WTC11 (cell line): ENCODE measurements around the gene TSPAN10. TPM values are rescaled to one million over a fixed set of nuclear protein-coding genes. Genes with fewer than 3 reads are reported as not detected.

Experiments used
- ATAC-seq: fragments of 200-7000 bp; cut with Tn5 transposase; 2 replicates; pipeline ENCODE4 v1.10.0; 2021; ENCODE audit warnings: mild to moderate bottlenecking, moderate library complexity
- CTCF ChIA-PET: fragments of 300-600 bp; sonication (Branson Sonifier 250); formaldehyde crosslinking; loops from one replicate; lab custom pipeline; 2021; ENCODE audit warnings: antibody characterized with exemption; lab: Charles Lee
- POLR2A ChIA-PET: fragments of 350-600 bp; sonication (Branson Sonifier 250); formaldehyde crosslinking; loops from one replicate; lab custom pipeline; 2021; ENCODE audit warnings: antibody characterized with exemption; lab: Charles Lee
- DNase-seq: peaks from one replicate; pipeline ENCODE4 v3.0.0; 2021; ENCODE audit warnings: low spot score
- H3K27ac Mint-ChIP-seq: 2 replicates; pipeline ENCODE4 v1.8.0; 2021; ENCODE audit warnings: mixed read lengths
- H3K27me3 Mint-ChIP-seq: 2 replicates; pipeline ENCODE4 v1.8.0; 2021; ENCODE audit warnings: low read depth, mild to moderate bottlenecking, moderate library complexity, mixed read lengths
- H3K36me3 Mint-ChIP-seq: 2 replicates; pipeline ENCODE4 v1.8.0; 2021; ENCODE audit warnings: mixed read lengths
- H3K4me1 Mint-ChIP-seq: 2 replicates; pipeline ENCODE4 v1.8.0; 2022; ENCODE audit warnings: mixed read lengths
- H3K4me3 Mint-ChIP-seq: 2 replicates; pipeline ENCODE4 v1.8.0; 2021; ENCODE audit warnings: mild to moderate bottlenecking, moderate library complexity, mixed read lengths
- H3K9me3 Mint-ChIP-seq: 2 replicates; pipeline ENCODE4 v1.8.0; 2021; ENCODE audit warnings: mixed read lengths
- ATF1 ChIP-seq: sonication (generic); formaldehyde crosslinking; IDR thresholded peaks from 2 replicates; pipeline ENCODE4 v1.8.1; 2023; ENCODE audit warnings: mild to moderate bottlenecking, moderate library complexity, missing genetic modification reagents
- NR2C2 ChIP-seq: sonication (generic); formaldehyde crosslinking; IDR thresholded peaks from 2 replicates; pipeline ENCODE4 v1.8.0; 2022; ENCODE audit warnings: mild to moderate bottlenecking, missing genetic modification reagents
- NR3C1 ChIP-seq: sonication (generic); formaldehyde crosslinking; conservative IDR thresholded peaks from 2 replicates; pipeline ENCODE4 v1.8.1; 2023; ENCODE audit warnings: low read depth, mild to moderate bottlenecking, missing genetic modification reagents
- OVOL2 ChIP-seq: fragments of 250-450 bp; sonication (Bioruptor Pico); IDR thresholded peaks from 2 replicates; pipeline ENCODE4 v1.9.0; 2021; ENCODE audit warnings: mild to moderate bottlenecking, borderline replicate concordance
- SMAD3 ChIP-seq: sonication (generic); formaldehyde crosslinking; IDR thresholded peaks from 2 replicates; pipeline ENCODE4 v1.8.0; 2022; ENCODE audit warnings: missing genetic modification reagents, mild to moderate bottlenecking, borderline replicate concordance
- SP1 ChIP-seq: sonication (generic); formaldehyde crosslinking; conservative IDR thresholded peaks from 2 replicates; pipeline ENCODE4 v1.8.1; 2022; ENCODE audit warnings: missing genetic modification reagents
- TP53 ChIP-seq: sonication (generic); formaldehyde crosslinking; IDR thresholded peaks from 2 replicates; pipeline ENCODE4 v1.8.1; 2023; ENCODE audit warnings: mild to moderate bottlenecking, missing genetic modification reagents
- ZNF121 ChIP-seq: sonication (generic); formaldehyde crosslinking; IDR thresholded peaks from 2 replicates; pipeline ENCODE4 v1.8.0; 2023; ENCODE audit warnings: missing genetic modification reagents
- total RNA-seq: library from RNA; stranded (reverse); gene quantifications from 3 replicates; pipeline ENCODE4 v1.2.3, GENCODE V29; 2021
- TF ChIP-seq, protein P1 (sequence below): sonication (generic); formaldehyde crosslinking; IDR thresholded peaks from 2 replicates; pipeline ENCODE4 v1.8.1; 2022; ENCODE audit warnings: missing genetic modification reagents, borderline replicate concordance
- TF ChIP-seq, protein P2 (sequence below): sonication (generic); formaldehyde crosslinking; IDR thresholded peaks from 2 replicates; pipeline ENCODE4 v1.8.1; 2022; ENCODE audit warnings: low read depth, mild to moderate bottlenecking, moderate library complexity, missing genetic modification reagents, borderline replicate concordance
- TF ChIP-seq, protein P3 (sequence below): sonication (generic); formaldehyde crosslinking; IDR thresholded peaks from 2 replicates; pipeline ENCODE4 v1.8.0; 2022; ENCODE audit warnings: mild to moderate bottlenecking, missing genetic modification reagents
- TF ChIP-seq, protein P4 (sequence below): sonication (generic); formaldehyde crosslinking; conservative IDR thresholded peaks from 2 replicates; pipeline ENCODE4 v1.8.1; 2023; ENCODE audit warnings: mild to moderate bottlenecking, low read depth, missing genetic modification reagents, moderate library complexity
- TF ChIP-seq, protein P5 (sequence below): sonication (generic); formaldehyde crosslinking; IDR thresholded peaks from 2 replicates; pipeline ENCODE4 v1.8.0; 2022; ENCODE audit warnings: mild to moderate bottlenecking, missing genetic modification reagents
- TF ChIP-seq, protein P6 (sequence below): sonication (generic); formaldehyde crosslinking; IDR thresholded peaks from 2 replicates; pipeline ENCODE4 v1.8.0; 2023; ENCODE audit warnings: mild to moderate bottlenecking, missing genetic modification reagents
- TF ChIP-seq, protein P7 (sequence below): fragments of 250-450 bp; sonication (Bioruptor Pico); IDR thresholded peaks from 2 replicates; pipeline ENCODE4 v1.9.0; 2021; ENCODE audit warnings: mild to moderate bottlenecking
- TF ChIP-seq, protein P8 (sequence below): sonication (generic); formaldehyde crosslinking; IDR thresholded peaks from 2 replicates; pipeline ENCODE4 v1.8.1; 2022; ENCODE audit warnings: mild to moderate bottlenecking, missing genetic modification reagents, moderate library complexity, borderline replicate concordance
- TF ChIP-seq, protein P9 (sequence below): sonication (generic); formaldehyde crosslinking; IDR thresholded peaks from 2 replicates; pipeline ENCODE4 v1.8.1; 2023; ENCODE audit warnings: mild to moderate bottlenecking, missing genetic modification reagents, moderate library complexity

The TSPAN10 gene
- total RNA-seq, 1 experiment from 2014 or later: 1.5 TPM

DNA sequence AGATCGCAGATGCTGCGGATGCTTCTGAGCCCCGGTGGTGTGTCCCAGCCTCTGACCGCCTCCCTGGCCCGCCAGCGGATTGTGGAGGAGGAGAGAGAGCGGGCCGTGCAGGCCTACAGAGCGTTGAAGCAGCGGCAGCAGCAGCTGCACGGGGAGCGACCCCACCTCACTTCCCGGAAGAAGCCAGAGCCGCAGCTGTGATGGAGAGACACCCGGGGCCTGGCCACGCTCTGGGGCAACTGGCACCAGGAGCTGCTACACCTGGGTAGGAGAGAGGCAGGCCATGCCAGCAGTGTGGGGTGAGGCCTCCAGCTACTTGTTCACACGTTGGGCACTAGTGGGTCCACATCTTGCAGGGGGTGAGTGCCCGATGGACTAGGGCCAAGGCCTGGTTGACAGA, 35.5 kb downstream of the TSPAN10 start (continued):
- TF ChIP-seq, protein P1, sequence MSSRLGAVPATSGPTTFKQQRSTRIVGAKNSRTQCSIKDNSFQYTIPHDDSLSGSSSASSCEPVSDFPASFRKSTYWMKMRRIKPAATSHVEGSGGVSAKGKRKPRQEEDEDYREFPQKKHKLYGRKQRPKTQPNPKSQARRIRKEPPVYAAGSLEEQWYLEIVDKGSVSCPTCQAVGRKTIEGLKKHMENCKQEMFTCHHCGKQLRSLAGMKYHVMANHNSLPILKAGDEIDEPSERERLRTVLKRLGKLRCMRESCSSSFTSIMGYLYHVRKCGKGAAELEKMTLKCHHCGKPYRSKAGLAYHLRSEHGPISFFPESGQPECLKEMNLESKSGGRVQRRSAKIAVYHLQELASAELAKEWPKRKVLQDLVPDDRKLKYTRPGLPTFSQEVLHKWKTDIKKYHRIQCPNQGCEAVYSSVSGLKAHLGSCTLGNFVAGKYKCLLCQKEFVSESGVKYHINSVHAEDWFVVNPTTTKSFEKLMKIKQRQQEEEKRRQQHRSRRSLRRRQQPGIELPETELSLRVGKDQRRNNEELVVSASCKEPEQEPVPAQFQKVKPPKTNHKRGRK: no peak
- TF ChIP-seq, protein P2, sequence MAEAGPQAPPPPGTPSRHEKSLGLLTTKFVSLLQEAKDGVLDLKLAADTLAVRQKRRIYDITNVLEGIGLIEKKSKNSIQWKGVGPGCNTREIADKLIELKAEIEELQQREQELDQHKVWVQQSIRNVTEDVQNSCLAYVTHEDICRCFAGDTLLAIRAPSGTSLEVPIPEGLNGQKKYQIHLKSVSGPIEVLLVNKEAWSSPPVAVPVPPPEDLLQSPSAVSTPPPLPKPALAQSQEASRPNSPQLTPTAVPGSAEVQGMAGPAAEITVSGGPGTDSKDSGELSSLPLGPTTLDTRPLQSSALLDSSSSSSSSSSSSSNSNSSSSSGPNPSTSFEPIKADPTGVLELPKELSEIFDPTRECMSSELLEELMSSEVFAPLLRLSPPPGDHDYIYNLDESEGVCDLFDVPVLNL: no peak
- TF ChIP-seq ATF1 (CRISPR knock-in tag) (no peak), ZNF121 (CRISPR knock-in tag) (no peak), SMAD3 (CRISPR knock-in tag) (no peak)
- TF ChIP-seq, protein P3, sequence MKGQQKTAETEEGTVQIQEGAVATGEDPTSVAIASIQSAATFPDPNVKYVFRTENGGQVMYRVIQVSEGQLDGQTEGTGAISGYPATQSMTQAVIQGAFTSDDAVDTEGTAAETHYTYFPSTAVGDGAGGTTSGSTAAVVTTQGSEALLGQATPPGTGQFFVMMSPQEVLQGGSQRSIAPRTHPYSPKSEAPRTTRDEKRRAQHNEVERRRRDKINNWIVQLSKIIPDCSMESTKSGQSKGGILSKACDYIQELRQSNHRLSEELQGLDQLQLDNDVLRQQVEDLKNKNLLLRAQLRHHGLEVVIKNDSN (CRISPR knock-in tag): no peak
- TF ChIP-seq, protein P4, sequence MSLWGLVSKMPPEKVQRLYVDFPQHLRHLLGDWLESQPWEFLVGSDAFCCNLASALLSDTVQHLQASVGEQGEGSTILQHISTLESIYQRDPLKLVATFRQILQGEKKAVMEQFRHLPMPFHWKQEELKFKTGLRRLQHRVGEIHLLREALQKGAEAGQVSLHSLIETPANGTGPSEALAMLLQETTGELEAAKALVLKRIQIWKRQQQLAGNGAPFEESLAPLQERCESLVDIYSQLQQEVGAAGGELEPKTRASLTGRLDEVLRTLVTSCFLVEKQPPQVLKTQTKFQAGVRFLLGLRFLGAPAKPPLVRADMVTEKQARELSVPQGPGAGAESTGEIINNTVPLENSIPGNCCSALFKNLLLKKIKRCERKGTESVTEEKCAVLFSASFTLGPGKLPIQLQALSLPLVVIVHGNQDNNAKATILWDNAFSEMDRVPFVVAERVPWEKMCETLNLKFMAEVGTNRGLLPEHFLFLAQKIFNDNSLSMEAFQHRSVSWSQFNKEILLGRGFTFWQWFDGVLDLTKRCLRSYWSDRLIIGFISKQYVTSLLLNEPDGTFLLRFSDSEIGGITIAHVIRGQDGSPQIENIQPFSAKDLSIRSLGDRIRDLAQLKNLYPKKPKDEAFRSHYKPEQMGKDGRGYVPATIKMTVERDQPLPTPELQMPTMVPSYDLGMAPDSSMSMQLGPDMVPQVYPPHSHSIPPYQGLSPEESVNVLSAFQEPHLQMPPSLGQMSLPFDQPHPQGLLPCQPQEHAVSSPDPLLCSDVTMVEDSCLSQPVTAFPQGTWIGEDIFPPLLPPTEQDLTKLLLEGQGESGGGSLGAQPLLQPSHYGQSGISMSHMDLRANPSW (CRISPR knock-in tag): no peak
- TF ChIP-seq, protein P5, sequence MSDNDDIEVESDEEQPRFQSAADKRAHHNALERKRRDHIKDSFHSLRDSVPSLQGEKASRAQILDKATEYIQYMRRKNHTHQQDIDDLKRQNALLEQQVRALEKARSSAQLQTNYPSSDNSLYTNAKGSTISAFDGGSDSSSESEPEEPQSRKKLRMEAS: no peak

DNA sequence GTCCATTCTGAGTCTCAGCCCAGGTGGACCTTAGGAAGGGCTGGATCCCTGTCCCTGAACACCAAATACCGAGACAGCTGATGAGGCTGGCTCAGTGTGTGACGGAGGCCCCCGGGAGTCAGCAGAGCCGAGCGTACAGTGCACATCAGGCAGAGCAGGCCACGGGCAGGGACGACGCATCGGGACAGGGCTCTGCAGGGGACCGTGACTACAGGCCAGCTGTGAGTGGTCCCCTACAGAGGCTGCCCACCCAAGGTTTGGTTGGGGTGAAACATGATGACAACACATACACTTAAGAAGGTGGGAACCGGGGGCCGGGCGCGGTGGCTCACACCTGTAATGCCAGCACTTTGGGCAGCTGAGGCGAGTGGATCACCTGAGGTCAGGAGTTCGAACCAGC, 36.0 kb downstream of the TSPAN10 start:
- no peak overlapping the region for H3K27ac Mint-ChIP-seq

DNA sequence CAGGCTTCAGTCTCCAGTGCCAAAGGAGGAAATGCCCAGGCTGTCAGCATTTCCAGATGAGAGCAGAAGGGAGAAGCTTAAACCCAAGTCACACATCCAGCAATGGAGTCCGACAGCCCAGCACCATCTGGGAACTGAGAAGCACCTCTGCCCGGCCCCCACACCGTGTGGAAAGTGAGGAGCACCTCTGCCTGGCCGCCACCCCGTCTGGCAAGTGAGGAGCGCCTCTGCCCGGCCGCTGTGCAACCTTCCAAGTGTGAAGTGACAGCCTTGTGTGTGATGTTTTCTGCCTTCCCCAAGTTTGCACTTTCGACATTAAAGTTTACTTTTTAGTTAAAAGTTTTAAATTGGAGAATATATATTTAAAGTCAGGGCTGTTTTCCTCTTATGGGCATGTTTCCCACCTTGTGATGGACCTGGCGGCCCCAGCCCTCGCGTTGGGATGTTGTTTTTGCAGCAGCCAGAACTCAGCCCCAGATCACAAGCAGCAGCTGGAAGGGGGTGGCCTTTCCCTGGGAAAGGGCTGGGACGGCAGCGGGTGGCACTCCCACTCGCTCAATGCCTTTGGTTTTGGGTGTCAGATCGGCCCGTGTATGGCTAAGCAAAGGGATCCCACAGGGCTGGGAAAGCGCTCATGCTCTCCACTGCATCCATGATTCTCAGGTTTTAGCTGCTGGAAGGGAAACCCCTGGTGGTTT, 36.7 kb downstream of the TSPAN10 start:
- DNase-seq (no peak), ATAC-seq (no peak)
- Mint-ChIP-seq H3K27me3 (no peaks in the 10 kb centered on the region), H3K27ac (no peak overlapping the region), H3K9me3 (no peaks in the 10 kb centered on the region), H3K4me1 (no peaks in the 10 kb centered on the region), H3K4me3 (no peak overlapping the region), H3K36me3 (peaks cover 44% of the 10 kb centered on the region)
- CTCF ChIA-PET: no interaction called here
- POLR2A ChIA-PET: no interaction called here
- TF ChIP-seq, protein P6, sequence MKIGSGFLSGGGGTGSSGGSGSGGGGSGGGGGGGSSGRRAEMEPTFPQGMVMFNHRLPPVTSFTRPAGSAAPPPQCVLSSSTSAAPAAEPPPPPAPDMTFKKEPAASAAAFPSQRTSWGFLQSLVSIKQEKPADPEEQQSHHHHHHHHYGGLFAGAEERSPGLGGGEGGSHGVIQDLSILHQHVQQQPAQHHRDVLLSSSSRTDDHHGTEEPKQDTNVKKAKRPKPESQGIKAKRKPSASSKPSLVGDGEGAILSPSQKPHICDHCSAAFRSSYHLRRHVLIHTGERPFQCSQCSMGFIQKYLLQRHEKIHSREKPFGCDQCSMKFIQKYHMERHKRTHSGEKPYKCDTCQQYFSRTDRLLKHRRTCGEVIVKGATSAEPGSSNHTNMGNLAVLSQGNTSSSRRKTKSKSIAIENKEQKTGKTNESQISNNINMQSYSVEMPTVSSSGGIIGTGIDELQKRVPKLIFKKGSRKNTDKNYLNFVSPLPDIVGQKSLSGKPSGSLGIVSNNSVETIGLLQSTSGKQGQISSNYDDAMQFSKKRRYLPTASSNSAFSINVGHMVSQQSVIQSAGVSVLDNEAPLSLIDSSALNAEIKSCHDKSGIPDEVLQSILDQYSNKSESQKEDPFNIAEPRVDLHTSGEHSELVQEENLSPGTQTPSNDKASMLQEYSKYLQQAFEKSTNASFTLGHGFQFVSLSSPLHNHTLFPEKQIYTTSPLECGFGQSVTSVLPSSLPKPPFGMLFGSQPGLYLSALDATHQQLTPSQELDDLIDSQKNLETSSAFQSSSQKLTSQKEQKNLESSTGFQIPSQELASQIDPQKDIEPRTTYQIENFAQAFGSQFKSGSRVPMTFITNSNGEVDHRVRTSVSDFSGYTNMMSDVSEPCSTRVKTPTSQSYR (CRISPR knock-in tag): no peak
- TF ChIP-seq, protein P7, sequence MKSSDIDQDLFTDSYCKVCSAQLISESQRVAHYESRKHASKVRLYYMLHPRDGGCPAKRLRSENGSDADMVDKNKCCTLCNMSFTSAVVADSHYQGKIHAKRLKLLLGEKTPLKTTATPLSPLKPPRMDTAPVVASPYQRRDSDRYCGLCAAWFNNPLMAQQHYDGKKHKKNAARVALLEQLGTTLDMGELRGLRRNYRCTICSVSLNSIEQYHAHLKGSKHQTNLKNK: no peak
- TF ChIP-seq TP53 (CRISPR knock-in tag) (no peak), OVOL2 (CRISPR knock-in tag) (no peak), NR3C1 (CRISPR knock-in tag) (no peak), SP1 (CRISPR knock-in tag) (no peak)
- TF ChIP-seq, protein P8, sequence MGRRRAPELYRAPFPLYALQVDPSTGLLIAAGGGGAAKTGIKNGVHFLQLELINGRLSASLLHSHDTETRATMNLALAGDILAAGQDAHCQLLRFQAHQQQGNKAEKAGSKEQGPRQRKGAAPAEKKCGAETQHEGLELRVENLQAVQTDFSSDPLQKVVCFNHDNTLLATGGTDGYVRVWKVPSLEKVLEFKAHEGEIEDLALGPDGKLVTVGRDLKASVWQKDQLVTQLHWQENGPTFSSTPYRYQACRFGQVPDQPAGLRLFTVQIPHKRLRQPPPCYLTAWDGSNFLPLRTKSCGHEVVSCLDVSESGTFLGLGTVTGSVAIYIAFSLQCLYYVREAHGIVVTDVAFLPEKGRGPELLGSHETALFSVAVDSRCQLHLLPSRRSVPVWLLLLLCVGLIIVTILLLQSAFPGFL (CRISPR knock-in tag): no peak
- TF ChIP-seq, protein P9, sequence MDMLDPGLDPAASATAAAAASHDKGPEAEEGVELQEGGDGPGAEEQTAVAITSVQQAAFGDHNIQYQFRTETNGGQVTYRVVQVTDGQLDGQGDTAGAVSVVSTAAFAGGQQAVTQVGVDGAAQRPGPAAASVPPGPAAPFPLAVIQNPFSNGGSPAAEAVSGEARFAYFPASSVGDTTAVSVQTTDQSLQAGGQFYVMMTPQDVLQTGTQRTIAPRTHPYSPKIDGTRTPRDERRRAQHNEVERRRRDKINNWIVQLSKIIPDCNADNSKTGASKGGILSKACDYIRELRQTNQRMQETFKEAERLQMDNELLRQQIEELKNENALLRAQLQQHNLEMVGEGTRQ (CRISPR knock-in tag): no peak
- TF ChIP-seq, protein P5: no peak

More for the DNA sequence above, 36.0 kb downstream of the TSPAN10 start:
- ATAC-seq (no peak), DNase-seq (no peak)
- no peak for TF ChIP-seq NR2C2
- TF ChIP-seq, protein P3 (CRISPR knock-in tag): no peak
- H3K27me3 Mint-ChIP-seq: no peaks in the 10 kb centered on the region
- H3K9me3 Mint-ChIP-seq: no peaks in the 10 kb centered on the region
- peaks cover 5% of the 10 kb centered on the region for H3K4me1 Mint-ChIP-seq
- ChIA-PET POLR2A (no interaction called here), CTCF (no interaction called here)
- H3K4me3 Mint-ChIP-seq: no peak overlapping the region
- peaks cover 49% of the 10 kb centered on the region for H3K36me3 Mint-ChIP-seq
